ENCODE data around the gene P4HA3. TPM values are rescaled to one million over a fixed set of nuclear protein-coding genes. Genes with fewer than 3 reads are reported as not detected.

P4HA3 gene
- total and polyA plus RNA-seq, 12 donors, result 0.52 to 2.9 (median 1.0) TPM; not detected in 1

- intact Hi-C loops (cut with DNase I), result loop anchor here in 1 of 2 donors (10.0 kb wide), 1 partner anchor 54 kb away; no protein-coding TSS in a partner anchor
Measured at GRCh38 chr11:74318241-74318932, 6.9 kb upstream of the P4HA3 start.

GRCh38 chr11:74316772-74317505 is 5.5 kb upstream of the P4HA3 start:
- intact Hi-C loops (cut with DNase I), result loop anchor here in 1 of 2 donors (10.0 kb wide), 1 partner anchor 52 kb away; no protein-coding TSS in a partner anchor
- Histone ChIP-seq H3K27me3 (no peaks in the 10 kb centered on the region), H3K4me1 (replicated peaks in 1 of 2) (peaks cover 0 to 30% of the 10 kb centered on the region in 2 donors), H3K9me3 (replicated peaks in 1 of 3) (peaks cover 0 to 4% (median 0%) of the 10 kb centered on the region in 3 donors), H3K36me3 (replicated peaks in 1 of 2) (no peaks in the 10 kb centered on the region), H3K4me3 (no peak overlapping the region), H3K27ac (no peak overlapping the region)
- DNase-seq, result no peak
- TF ChIP-seq CTCF (IDR thresholded peaks at IDR 0.05) (no peak), POLR2A (IDR thresholded peaks at IDR 0.05) (no peak)

More at GRCh38 chr11:74318241-74318932, 6.9 kb upstream of the P4HA3 start:
- 89 to 93% (median 93%) methylated on average over 1 of the region's 1 CpG for WGBS, 4 donors
- peak overlapping the region in 2 of 5 donors; percentile 37 to 75 for H3K27ac ChIP-seq
- DNase-seq, result peak in 2 of 7 donors; percentile 14 to 20
- no peaks in the 10 kb centered on the region for H3K27me3 ChIP-seq
- peaks cover 0 to 40% of the 10 kb centered on the region in 2 donors for H3K4me1 ChIP-seq (replicated peaks in 1 of 2)
- no peak overlapping the region for H3K4me3 ChIP-seq
- no peak for TF ChIP-seq POLR2A (IDR thresholded peaks at IDR 0.05)
- no peak for TF ChIP-seq CTCF (IDR thresholded peaks at IDR 0.05)
- H3K36me3 ChIP-seq (replicated peaks in 1 of 2), result no peaks in the 10 kb centered on the region
- peaks cover 0 to 4% (median 0%) of the 10 kb centered on the region in 3 donors for H3K9me3 ChIP-seq (replicated peaks in 1 of 3)

- TF ChIP-seq CTCF (IDR thresholded peaks at IDR 0.05) (no peak), POLR2A (IDR thresholded peaks at IDR 0.05) (no peak)
- WGBS, 4 donors, result 81 to 96% (median 93%) methylated on average over 1 of the region's 1 CpG
- H3K27me3 ChIP-seq, result no peaks in the 10 kb centered on the region
- H3K4me1 ChIP-seq (replicated peaks in 1 of 2), result peaks cover 0 to 9% of the 10 kb centered on the region in 2 donors
- H3K36me3 ChIP-seq (replicated peaks in 1 of 2), result no peaks in the 10 kb centered on the region
- no peak overlapping the region for H3K27ac ChIP-seq
- DNase-seq, result no peak
- peaks cover 0 to 4% (median 0%) of the 10 kb centered on the region in 3 donors for H3K9me3 ChIP-seq (replicated peaks in 1 of 3)
- intact Hi-C loops (cut with DNase I), result loop anchor here in 1 of 2 donors (10.0 kb wide), 1 partner anchor 48 kb away; no protein-coding TSS in a partner anchor
- no peak overlapping the region for H3K4me3 ChIP-seq
Measured at GRCh38 chr11:74312326-74312725, 886 bp upstream of the P4HA3 start.

GRCh38 chr11:74310857-74311256 is 583 bp downstream of the P4HA3 start:
- Histone ChIP-seq H3K36me3 (replicated peaks in 1 of 2) (no peaks in the 10 kb centered on the region), H3K4me1 (replicated peaks in 1 of 2) (peaks cover 0 to 14% of the 10 kb centered on the region in 2 donors), H3K9me3 (replicated peaks in 1 of 3) (no peaks in the 10 kb centered on the region), H3K27me3 (no peaks in the 10 kb centered on the region), H3K4me3 (peak overlapping the region in 2 of 4 donors; percentile 22 to 51), H3K27ac (no peak overlapping the region)
- TF ChIP-seq CTCF (IDR thresholded peaks at IDR 0.05), result no peak
- no peak for TF ChIP-seq POLR2A (IDR thresholded peaks at IDR 0.05)
- WGBS, 4 donors, result 74 to 85% (median 77%) methylated on average over 10 to 11 of the region's 11 CpGs
- intact Hi-C loops (cut with DNase I), result loop anchor here in 1 of 2 donors (10.0 kb wide), 1 partner anchor 46 kb away; no protein-coding TSS in a partner anchor
- DNase-seq, result no peak

Data from adrenal gland (tissue), 12 donors.